ENCODE data around the gene CAPZA1. TPM values are rescaled to one million over a fixed set of nuclear protein-coding genes. Genes with fewer than 3 reads are reported as not detected.

Gene CAPZA1
- total RNA-seq, 1 experiment from 2014 or later, result 101 TPM

DNA sequence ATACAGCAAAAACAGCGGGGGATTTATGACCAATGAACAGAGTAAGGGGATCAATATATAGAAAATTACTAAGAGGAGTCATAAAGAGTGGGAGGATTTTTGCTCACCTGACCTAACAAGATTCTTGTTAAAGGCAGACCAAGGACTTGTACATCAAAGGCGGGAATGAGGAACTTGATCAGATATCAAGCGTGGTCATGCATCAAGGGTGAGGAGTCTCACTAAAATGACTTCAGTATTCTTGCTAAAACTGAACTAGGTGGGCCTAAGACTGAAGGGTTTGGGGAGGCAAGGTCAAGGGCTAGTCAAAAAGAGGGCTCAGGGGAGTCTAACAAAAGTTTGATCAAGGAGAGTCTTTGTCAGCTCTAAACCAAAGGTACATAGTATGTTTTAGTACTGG lies 56.9 kb downstream of the CAPZA1 start:
- DNase-seq (ENCODE audit: low spot score), result no peak

DNA sequence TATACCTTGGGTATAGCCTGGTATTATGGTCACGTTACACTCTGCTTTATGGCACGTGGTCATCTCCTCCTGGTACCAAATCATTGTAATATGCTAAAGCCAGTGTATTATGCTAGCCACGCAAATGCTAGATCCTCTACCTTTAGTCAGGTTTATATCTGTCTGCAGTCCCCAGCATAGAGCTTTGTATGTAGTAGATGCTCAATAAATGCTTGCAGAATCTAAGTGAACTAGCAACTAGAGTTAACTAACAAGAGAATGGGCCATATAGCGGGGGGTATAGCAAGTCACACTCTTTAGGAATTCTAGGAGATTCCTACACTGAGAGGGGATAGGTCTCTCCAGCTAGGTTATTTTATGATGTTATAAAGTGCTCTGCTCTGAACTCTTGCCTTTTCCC lies 57.9 kb downstream of the CAPZA1 start:
- no peak for DNase-seq (ENCODE audit: low spot score)

DNA sequence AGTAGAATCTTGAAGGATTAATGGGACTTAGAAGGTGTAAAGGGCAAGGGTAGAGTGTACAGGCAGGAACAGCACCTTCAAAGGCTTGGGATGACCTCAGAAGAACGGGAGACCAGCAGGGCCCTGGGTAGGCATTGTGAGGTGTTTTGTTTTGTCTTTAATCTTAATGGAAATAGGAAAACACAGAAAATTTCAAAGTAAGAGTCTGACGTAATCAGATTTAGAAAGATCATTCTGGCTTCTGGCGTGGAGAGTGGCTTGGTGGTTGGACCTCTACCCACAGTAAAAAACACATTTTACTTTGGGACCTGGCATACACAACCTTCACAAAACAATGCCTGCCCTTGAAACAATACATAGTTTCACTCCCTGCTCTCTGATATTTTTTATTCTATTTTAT lies 59.0 kb downstream of the CAPZA1 start:
- no peak for DNase-seq (ENCODE audit: low spot score)

DNA sequence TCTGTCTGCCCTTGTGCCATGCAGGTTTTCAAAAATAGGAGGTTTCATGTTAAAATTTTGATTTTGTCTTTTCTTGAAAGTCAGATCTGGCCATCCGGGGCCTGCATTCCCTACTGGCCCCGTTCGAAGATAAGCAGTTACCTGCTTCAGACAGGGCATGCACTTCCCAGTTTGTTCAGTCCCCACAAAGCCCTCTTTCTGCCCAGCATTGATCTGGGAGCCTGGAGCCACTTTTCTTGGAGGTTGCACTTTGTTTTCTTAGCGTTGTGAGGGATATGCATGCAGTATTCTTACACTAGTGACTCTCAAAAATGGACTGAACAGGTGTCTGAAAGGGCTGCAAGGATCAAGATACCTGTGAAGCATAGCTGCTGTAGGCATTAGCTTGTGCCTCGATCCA lies 66.3 kb downstream of the CAPZA1 start:
- DNase-seq (ENCODE audit: low spot score), result no peak

DNA sequence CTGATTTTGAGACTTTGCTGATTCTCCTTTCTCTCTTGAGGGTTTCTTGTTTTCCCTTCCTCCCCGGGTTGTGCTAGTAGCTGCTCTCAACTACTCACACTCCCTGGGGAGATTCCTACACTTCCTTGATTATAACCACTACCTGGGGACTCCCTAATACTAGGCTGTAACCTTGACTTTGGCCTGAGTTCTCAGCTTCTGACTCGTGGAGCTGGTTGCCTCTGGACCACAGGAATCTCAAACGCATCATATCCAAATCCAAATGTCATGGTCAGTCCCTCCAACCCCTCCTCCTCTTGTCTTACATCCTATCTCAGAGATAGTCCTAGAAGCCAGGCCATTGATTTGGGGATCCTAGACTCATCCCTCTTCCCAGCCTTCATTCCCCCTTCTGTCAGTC lies 66.8 kb downstream of the CAPZA1 start:
- DNase-seq (ENCODE audit: low spot score), result no peak

DNA sequence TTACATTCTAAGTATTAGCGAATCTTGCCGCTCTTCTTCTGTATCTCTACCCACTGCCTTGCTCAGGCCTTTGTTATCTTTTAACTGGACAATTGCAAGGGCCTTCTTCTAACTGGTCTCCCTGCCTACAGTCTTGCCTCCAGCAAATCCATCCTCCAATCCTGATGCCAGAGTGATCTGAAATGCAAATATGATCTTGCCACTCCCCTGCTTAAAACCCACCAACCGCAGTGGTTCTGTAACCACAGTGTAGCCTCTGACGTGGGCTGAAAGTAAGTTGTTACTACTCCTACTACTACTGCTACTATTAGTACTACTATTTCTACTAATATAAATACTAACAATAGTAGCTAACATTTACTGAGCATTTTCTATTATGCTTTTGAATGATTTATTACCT lies 67.2 kb downstream of the CAPZA1 start:
- DNase-seq (ENCODE audit: low spot score), result no peak

DNA sequence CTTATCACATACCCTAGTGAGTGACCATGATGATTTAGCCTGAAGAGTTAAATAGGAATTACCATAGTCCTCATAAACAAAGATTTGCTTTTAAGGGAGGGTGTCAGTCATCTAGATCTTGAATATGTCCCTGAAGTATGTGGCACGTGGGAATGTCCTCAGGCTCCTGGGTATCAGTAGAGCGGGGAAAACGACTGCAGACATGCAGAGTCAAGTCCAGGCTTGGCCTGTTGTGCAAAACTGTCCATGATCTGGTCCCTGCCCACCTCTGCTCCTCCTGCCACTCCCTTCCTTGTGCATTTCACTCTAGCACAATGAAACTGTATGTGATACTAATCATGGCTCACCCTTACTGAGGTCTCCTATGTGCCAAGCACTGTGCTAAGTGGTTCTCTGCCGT lies 67.7 kb downstream of the CAPZA1 start:
- DNase-seq (ENCODE audit: low spot score), result no peak

DNA sequence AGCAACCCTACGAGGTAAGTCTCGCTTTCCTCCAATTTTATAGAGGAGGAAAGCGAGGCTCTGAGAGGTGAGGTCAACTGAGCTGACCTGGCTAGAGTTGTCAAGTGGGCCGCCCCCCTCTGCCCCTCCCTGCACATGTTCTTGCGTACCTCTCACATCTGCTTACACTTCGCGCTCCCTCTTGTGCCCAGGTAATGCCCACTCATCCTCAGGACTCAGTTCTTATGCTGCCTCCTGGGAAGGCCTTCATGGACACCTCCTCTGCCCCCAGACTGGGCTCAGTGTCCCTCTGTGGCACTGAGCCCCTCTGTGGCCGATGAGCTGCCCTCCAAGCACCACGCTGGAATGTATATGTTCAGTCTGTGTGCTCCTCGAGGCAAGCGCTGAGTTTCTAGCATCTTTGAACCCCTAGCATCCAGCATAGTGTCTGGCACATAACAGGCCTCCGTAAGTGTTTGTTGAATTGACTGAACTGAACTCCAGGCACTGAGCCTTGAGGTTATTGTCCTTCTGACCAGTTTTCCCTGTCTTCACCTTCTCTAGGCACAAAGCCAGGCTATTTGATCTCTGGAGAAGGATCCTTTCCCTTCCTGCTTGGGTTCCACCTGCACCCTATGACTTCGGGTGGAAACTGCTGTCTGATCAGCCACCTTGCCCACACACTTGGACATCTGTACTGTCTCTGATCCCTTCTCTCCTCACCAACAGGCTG lies 68.3 kb downstream of the CAPZA1 start:
- no peak for DNase-seq (ENCODE audit: low spot score)

DNA sequence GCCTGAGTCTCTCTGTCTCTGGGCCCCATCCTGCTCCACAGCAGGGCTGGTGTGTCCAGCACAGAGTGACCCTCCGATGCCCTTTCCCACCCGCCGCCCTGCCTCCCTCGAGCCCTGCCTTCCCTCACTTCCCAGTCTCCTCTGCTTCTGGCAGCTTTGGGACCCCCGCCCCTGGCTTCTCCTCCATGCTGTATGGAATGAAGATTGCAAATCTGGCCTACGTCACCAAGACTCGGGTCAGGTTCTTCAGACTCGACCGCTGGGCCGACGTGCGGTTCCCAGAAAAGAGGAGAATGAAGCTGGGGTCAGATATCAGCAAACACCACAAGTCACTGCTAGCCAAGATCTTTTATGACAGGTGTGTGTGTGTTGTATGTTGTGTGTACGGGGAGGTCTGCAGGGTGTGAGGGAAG lies 69.2 kb downstream of the CAPZA1 start:
- no peak for DNase-seq (ENCODE audit: low spot score)

DNA sequence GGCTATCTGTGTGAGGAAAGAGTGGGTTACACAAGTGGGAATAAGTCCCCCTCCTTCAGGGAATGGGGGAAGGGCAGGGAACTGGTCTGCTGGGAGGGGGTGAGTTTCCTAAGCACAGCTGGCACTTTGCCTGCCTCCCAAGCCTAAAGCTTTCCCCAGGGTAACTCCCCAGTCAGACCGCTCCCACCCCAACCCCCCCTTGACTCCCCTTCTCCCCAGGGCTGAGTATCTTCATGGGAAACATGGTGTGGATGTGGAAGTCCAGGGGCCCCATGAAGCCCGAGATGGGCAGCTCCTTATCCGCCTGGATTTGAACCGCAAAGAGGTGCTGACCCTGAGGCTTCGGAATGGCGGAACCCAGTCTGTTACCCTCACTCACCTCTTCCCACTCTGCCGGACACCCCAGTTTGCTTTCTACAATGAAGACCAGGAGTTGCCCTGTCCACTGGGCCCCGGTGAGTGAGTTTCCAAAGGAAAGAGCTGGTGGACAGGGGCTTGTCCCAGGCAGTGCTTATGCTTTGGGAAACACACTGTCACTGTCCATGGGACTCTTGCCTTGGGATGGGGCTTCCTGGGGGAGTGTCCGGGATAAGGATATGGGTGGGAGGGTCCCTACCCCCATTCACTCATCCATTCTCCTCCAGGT lies 69.7 kb downstream of the CAPZA1 start:
- no peak for DNase-seq (ENCODE audit: low spot score)

DNA sequence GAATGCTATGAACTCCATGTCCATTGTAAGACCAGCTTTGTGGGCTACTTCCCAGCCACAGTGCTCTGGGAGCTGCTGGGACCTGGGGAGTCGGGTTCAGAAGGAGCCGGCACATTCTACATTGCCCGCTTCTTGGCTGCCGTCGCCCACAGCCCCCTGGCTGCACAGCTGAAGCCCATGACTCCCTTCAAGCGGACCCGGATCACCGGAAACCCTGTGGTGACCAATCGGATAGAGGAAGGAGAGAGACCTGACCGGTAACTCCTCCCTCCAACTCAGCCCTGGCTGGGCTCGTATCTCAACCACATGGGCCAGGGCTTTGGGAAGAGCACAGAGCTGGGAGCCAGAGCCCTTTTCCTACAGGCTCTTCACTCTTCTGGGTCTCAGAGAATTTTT lies 70.2 kb downstream of the CAPZA1 start:
- DNase-seq (ENCODE audit: low spot score), result no peak

DNA sequence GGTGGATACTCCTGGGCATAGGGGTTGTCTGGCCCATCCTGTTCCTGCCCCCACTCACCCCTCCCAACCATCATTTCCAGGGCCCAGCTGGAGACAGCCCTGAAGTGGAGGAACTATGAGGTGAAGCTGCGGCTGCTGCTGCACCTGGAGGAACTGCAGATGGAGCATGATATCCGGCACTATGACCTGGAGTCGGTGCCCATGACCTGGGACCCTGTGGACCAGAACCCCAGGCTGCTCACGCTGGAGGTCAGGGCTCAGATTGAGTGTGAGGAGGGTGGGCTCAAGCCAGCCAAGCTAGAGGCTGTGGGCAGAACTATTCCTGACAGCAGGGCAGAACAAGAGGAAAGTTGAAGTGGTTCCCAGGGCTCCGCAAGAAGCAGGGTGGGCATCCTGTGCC lies 73.0 kb downstream of the CAPZA1 start:
- DNase-seq (ENCODE audit: low spot score), result no peak

DNA sequence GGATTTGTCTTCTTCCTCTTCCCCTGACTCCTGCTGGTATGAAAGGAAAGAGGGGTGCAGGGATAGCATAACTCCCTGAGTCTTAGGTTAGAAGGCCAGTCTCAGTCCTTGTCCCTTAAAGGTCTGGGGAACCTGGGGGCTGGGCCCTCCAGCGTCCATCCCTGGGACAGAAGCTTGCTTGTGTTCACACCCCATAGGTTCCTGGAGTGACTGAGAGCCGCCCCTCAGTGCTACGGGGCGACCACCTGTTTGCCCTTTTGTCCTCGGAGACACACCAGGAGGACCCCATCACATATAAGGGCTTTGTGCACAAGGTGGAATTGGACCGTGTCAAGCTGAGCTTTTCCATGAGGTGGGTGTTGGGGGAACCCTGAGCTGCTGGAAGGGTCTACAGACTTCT lies 74.2 kb downstream of the CAPZA1 start:
- no peak for DNase-seq (ENCODE audit: low spot score)

DNA sequence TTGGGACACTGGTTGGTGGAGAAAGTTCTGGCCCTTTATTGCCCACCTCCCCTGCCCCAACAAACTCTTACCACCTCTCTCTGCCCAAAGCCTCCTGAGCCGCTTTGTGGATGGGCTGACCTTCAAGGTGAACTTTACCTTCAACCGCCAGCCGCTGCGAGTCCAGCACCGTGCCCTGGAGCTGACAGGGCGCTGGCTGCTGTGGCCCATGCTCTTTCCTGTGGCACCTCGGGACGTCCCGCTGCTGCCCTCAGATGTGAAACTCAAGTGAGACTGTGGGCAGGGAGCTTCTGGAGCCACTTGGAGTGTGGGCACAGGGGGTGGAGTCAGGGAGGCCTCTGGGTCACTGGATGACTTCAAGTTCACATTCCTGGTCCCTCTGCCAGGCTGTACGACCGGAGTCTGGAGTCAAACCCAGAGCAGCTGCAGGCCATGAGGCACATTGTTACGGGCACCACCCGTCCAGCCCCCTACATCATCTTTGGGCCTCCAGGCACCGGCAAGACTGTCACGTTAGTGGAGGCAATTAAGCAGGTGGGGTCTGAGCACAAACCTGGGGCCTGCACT lies 74.8 kb downstream of the CAPZA1 start:
- DNase-seq (ENCODE audit: low spot score), result no peak

DNA sequence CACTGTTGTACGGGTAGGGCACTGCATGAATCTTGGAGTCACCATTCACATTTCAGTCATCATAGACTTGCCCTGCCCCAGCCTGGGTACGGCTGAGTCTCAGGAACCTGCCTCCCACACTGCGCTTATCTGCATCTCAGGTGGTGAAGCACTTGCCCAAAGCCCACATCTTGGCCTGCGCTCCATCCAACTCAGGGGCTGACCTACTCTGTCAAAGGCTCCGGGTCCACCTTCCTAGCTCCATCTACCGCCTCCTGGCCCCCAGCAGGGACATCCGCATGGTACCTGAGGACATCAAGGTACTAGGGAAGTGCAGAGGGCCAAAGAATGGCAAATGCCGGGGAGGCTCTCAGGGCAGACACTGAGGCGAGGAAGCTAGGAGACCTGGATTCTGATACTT lies 75.6 kb downstream of the CAPZA1 start:
- DNase-seq (ENCODE audit: low spot score), result no peak

DNA sequence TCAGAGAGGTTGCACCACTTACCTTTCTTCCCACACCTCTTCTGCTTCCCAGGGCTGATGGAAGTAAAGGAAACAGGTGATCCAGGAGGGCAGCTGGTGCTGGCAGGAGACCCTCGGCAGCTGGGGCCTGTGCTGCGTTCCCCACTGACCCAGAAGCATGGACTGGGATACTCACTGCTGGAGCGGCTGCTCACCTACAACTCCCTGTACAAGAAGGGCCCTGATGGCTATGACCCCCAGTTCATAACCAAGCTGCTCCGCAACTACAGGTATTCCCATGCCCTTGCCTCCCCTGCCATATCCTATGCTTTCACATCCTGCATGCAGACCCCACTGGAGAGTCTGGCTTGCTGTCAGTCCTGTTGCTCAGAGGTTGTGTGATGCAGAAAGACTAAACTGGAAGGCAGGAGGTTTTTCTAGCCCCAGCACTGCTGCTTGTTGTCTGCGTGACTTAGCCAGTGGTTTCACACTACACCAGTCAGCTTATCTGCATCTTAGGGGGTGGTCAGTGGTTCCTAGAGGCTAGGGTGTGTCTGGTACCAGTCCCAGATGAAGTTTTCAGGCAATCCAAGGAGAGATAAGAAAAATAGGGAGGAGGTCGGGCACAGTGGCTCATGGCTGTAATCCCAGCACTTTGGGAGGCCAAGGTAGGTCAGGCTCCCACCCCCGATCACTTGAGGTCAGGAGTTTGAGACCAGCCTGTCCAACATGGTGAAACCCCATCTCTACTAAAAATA lies 77.1 kb downstream of the CAPZA1 start:
- DNase-seq (ENCODE audit: low spot score), result no peak

DNA sequence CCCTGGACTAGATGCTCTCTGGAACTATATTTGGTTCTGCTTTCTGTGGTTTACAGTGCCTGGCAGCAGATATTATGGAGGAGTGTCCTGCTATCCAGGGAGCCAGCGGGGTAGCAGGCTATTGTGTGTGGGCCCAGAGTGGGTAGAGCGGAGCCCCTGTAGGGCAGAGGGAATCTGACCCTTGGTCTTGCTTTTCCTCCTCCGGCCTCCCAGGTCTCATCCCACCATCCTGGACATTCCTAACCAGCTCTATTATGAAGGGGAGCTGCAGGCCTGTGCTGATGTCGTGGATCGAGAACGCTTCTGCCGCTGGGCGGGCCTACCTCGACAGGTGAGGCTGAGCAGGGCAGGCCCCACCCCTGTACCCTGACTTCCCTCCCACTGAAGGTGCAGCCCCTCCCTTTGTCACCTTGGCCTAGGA lies 78.2 kb downstream of the CAPZA1 start:
- no peak for DNase-seq (ENCODE audit: low spot score)

DNA sequence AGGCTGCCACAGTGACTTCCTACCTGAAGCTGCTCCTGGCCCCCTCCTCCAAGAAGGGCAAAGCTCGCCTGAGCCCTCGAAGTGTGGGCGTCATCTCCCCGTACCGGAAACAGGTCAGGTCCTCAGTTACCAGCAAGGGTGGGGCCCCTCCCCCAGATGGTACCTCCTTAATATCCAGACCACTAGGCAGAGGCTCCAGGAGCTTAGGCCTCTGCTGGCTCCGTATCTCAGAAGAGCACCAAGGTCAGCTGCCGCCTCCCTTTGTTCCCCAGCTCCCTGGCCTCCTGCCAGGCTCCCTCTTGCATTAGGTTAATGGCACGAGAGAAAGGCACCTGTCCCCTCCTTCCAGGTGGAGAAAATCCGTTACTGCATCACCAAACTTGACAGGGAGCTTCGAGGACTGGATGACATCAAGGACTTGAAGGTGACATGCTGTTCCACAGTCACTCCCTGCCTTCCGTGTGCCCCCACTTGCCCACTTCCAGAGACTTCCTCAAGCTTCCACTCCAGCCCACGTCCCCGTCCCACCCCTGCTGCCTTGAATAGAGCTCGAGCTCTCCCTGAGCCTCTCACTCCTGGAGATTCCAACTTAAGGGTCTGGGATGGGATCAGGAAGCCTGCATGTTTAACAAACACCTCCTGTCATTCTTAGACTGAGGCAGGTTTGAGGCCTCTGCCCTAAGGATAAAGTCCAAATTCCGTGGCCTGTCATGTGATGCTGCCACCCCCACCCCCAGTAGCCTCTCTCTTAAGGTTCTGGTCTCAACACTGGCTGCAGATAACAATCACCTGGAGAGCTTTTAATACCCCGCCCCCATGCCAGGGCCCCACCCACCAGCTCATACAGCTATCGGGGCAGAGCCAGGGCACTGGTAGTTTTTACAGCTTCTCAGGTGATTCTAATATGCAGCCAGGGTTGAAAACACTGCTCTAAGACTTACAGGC lies 79.0 kb downstream of the CAPZA1 start:
- DNase-seq (ENCODE audit: low spot score), result no peak

DNA sequence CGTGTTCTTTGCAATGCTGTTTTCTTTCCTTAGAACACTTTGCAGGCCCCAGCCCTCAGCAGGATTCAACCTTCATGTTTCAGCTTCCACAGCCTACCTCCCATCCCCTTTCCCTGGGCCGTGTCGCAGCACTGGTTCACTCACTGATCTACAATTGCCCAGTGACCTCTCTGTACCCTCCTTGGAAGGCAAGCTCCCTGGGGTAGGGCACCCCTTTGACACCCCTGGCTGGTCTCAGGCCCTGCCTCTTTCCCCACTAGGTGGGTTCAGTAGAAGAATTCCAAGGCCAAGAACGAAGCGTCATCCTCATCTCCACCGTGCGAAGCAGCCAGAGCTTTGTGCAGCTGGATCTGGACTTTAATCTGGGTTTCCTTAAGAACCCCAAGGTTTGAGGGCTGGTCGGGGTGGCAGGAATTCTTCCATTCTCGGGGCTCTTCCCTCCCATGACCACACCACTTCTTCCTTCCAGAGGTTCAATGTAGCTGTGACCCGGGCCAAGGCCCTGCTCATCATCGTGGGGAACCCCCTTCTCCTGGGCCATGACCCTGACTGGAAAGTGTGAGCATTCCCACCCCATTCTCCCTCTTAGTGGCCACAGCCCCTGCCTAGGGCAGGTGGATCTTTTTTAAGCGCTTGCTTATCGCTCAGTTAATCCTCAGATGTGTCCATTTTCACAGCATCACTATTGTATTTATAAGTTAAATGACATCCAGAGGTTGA lies 80.0 kb downstream of the CAPZA1 start:
- no peak for DNase-seq (ENCODE audit: low spot score)

DNA sequence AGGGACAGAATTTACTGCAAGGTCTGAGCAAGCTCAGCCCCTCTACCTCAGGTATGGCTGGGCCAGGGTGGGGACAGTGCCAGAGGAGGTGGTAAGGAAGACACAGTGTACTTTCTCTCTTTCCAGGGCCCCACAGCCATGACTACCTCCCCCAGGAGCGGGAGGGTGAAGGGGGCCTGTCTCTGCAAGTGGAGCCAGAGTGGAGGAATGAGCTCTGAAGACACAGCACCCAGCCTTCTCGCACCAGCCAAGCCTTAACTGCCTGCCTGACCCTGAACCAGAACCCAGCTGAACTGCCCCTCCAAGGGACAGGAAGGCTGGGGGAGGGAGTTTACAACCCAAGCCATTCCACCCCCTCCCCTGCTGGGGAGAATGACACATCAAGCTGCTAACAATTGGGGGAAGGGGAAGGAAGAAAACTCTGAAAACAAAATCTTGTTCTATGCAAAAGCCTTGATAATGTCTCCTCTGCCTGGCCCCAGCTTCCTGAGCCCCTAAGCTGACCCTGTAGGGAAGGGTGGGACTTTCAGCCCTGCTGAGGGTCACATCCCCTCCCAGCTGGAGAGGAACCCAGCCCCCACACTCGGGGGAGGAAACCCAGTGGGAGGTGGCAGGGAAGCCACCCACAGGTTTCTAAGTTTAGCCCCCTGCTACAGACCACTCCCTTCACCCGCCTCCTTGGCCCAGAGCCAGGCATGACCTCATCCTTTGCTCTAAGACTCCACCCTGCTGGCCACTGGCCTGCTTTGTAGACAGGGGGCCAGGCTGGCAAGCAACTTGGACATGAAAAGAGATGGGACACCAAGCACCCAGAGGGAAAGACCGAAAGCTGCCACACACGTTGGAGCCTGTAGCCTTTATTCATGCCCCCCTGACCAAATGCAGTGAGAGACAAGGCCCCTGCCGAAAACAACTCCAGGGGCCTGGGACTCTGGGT lies 80.9 kb downstream of the CAPZA1 start:
- peak; percentile 88 for DNase-seq (ENCODE audit: low spot score)
